AG04449 (cell line): ENCODE measurements around the gene CARD11.

Source experiments
- CTCF ChIA-PET: fragments of 350-600 bp; formaldehyde crosslinking; extraction: SDS; loops from one replicate; lab custom pipeline; 2021; ENCODE audit warnings: antibody characterized with exemption; lab: Yijun Ruan, JAX
- POLR2A ChIA-PET: fragments of 400-600, 350-600 bp; formaldehyde crosslinking; extraction: SDS; loops from one replicate; lab custom pipeline; 2020; ENCODE audit warnings: antibody characterized with exemption, inconsistent platforms; lab: Yijun Ruan, JAX
- DNase-seq: peaks from one replicate; pipeline ENCODE4 v3.0.0-alpha.2; 2010; ENCODE audit warnings: low read depth, low spot score
- H3K4me3 ChIP-seq: 2 replicates; pipeline ENCODE4 v1.5.1; 2011; ENCODE audit warnings: low read depth, mild to moderate bottlenecking, control low read depth, low read length
- TF ChIP-seq, protein P1 (sequence below): IDR thresholded peaks from one replicate; pipeline ENCODE4 v1.5.1; 2011; ENCODE audit warnings: mild to moderate bottlenecking, moderate library complexity, low read length, control low read depth, inconsistent platforms; ENCODE audit not compliant: insufficient read depth; ENCODE audit errors: missing control alignments

CARD11 gene

DNA sequence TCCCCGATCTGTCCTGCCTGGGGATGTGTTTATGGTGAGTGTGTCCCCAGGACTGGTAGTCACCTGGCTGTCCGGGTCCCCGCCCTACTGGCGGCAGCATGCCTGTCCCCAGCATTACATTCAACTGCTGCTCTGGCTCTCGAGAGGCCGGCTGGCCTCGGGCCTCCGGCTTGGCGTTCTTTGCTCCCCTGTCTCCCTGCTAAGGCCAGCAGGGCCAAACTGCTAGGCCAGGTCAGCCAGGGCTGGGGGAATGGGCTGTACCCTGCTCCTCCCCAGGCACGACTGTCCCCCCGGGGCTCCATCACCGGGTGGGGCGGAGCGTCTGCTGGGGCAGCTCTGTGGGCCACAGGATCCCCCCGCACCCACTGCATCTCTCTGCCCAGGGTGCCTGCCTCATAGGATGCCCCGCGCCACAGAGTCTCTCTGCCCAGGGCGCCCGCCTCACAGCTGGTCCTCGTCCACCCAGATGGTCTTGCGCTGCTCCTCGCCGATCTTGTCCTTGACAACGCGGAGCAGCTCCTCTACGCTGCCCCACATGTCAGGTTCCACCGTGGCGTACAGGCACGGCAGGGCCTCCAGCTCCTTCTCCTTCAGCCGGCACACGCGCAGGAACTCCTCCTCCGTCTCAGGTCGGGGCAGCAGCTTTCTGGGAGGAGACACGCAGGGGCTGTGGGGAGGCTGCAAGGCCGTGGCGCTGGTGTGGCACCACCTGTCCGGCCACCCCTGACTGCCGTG, 137.3 kb downstream of the CARD11 start:
- POLR2A ChIA-PET = no interaction called here
- TF ChIP-seq, protein P1, sequence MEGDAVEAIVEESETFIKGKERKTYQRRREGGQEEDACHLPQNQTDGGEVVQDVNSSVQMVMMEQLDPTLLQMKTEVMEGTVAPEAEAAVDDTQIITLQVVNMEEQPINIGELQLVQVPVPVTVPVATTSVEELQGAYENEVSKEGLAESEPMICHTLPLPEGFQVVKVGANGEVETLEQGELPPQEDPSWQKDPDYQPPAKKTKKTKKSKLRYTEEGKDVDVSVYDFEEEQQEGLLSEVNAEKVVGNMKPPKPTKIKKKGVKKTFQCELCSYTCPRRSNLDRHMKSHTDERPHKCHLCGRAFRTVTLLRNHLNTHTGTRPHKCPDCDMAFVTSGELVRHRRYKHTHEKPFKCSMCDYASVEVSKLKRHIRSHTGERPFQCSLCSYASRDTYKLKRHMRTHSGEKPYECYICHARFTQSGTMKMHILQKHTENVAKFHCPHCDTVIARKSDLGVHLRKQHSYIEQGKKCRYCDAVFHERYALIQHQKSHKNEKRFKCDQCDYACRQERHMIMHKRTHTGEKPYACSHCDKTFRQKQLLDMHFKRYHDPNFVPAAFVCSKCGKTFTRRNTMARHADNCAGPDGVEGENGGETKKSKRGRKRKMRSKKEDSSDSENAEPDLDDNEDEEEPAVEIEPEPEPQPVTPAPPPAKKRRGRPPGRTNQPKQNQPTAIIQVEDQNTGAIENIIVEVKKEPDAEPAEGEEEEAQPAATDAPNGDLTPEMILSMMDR = no peak

DNA sequence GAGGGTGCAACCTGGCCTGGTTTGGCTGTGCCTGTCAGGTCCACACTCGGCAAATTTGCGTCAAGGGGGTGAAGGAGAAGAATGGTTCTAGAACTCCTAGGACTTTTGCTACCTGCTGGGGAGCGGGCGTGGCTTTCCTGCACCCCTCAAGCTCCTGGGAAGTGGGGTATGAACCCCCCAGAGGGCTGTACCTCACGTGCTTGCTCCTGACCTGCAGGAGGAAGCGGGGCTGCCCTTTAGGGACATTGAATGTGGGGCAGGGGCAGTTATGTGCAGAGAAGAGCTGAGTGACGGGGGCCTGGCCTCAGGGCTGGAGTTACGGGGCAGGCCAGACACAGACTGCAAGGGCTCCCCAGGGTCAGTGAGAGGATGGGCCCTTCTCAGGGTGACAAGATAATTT, 138.2 kb downstream of the CARD11 start:
- ChIA-PET CTCF (interaction anchor here (1.0 kb wide), 1 partner anchor 13 kb away, joined by 3 read pairs; no protein-coding TSS in a partner anchor), POLR2A (no interaction called here)
- TF ChIP-seq, protein P1 = no peak
- no peak overlapping the region for H3K4me3 ChIP-seq
- DNase-seq = no peak

More for the DNA sequence above, 137.3 kb downstream of the CARD11 start:
- no peak overlapping the region for H3K4me3 ChIP-seq
- CTCF ChIA-PET = no interaction called here
- no peak for DNase-seq

DNA sequence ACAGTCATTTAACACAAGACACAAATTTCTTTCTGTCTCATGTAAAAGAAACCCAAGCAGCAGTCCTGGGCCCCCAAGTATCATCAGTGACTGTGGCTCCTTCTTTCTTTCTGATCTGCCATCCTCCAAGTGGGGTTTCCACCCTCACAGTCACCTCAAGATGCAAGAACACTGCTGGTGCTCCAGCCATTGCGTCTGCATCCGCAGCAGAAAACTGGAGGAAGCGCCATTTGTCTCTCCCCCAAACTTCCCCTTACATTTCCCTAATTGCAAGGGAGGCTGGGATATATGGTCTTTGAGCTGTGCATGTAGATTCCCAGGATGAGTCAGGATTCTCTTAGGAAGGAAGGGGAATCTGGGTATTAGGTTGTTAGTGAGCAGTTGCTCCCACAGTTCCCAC, 138.6 kb downstream of the CARD11 start:
- ChIA-PET CTCF (interaction anchor here (1.0 kb wide), 1 partner anchor 12 kb away, joined by 3 read pairs; no protein-coding TSS in a partner anchor), POLR2A (no interaction called here)
- DNase-seq = no peak
- TF ChIP-seq, protein P1 = no peak
- H3K4me3 ChIP-seq = no peak overlapping the region

DNA sequence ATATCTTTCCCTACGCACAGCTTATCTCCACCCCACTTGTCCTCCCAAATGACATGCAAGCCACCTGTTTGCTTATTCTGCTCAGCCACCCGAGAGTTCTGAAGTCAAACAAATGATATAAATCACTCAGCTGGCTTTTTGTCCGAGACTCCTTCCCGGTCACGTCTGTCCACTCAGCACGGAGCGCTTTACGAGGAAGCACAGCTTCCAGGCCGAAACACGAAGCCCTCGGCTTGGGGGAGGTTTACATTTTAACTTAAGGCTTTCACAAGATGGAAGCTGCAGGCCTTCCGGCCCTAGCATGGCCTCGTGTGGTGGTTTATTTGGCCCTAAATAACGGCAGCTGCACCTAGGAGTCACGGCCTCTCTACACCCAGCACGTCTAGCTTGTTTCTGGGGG, 139.5 kb downstream of the CARD11 start:
- no peak overlapping the region for H3K4me3 ChIP-seq
- DNase-seq = no peak
- TF ChIP-seq, protein P1 = no peak
- CTCF ChIA-PET = no interaction called here
- POLR2A ChIA-PET = no interaction called here

DNA sequence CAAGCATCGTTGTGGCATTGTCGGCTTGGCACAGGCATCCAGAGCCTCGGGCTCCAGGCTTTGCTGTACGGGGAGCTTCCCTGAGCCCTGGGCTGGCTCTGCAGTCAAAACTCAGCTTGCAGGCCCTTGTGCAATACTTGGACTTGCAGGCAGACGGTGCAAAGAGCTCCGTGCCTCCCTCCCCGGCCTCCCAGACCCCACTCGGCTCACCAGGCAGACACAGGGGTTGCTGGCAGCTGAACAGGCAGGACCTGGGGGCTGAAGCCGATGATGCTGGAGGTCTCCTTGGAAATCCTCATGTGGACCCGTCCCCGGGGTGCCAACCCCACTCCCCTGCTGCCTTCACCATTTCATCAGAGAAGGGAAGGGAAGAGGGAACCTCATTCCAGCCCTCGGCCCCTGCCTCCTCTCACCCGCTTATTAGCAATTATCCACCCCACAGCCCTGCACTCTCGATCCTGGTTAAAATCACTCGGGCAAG, 139.9 kb downstream of the CARD11 start:
- no peak for DNase-seq
- no peak overlapping the region for H3K4me3 ChIP-seq
- CTCF ChIA-PET = interaction anchor here (1.5 kb wide), 1 partner anchor 38 kb away, joined by 4 read pairs; no protein-coding TSS in a partner anchor
- TF ChIP-seq, protein P1 = no peak
- POLR2A ChIA-PET = no interaction called here

DNA sequence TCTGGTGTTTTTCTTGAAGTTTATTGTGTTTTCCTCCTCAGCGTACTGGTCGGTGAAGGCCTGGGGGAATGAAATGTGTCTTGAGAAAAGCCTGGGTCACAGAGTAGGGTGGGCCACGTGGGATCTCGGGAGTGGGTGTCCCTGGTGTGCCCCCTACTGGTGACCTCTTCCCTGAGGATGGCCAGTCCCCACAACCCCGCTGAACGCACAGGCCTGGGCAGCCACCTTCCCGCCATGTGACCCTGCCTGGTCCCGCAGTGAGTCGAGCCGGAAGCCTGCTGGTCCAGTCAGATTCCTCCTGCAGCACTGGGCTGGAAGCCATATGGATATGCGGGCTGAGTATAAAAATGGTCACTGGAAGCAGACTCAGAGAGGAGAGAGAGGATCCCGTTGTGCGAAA, 146.6 kb downstream of the CARD11 start:
- no peak overlapping the region for H3K4me3 ChIP-seq
- no peak for DNase-seq
- POLR2A ChIA-PET = no interaction called here
- TF ChIP-seq, protein P1 = no peak
- CTCF ChIA-PET = no interaction called here
